HCT116 (cell line): ENCODE measurements around the gene GABRA4. TPM values are rescaled to one million over a fixed set of nuclear protein-coding genes. Genes with fewer than 3 reads are reported as not detected.

Source experiments
- ATAC-seq: fragments of 200-7000 bp; cut with Tn5 transposase; 2 replicates; pipeline ENCODE4 v1.9.1; 2020; ENCODE audit warnings: mild to moderate bottlenecking, moderate library complexity
- BruUV-seq: library from RNA; stranded (reverse); fragments of 400-500 nt; replicated peaks from 2 replicates; lab custom pipeline; 2021; lab: Mats Ljungman, UMichigan
- CTCF ChIA-PET: fragments of 300-600 bp; sonication (Branson Sonifier 250); formaldehyde crosslinking; loops from one replicate; lab custom pipeline; 2021; ENCODE audit warnings: antibody characterized with exemption; lab: Charles Lee
- POLR2A ChIA-PET: fragments of 300-600, 350-600 bp; sonication (Branson Sonifier 250); formaldehyde crosslinking; loops from one replicate; lab custom pipeline; 2021; ENCODE audit warnings: antibody characterized with exemption; lab: Charles Lee
- RAD21 ChIA-PET, 2 experiments: fragments of 300-600 bp; sonication (Branson Sonifier 250); formaldehyde crosslinking; loops; one replicate each; lab custom pipeline; 2023; ENCODE audit warnings: low total read pairs in 2 of 2; ENCODE audit not compliant: uncharacterized antibody in 2 of 2, unreplicated experiment in 2 of 2, low non-redundant PET in 1 of 2; lab: Charles Lee
- DNase-seq: peaks from one replicate; pipeline ENCODE4 v3.0.0-alpha.2; 2010; ENCODE audit warnings: low read depth, low spot score
- H2AFZ ChIP-seq: fragments of 200-600 bp; shearing (Covaris generic), sonication (generic); 2 replicates; pipeline ENCODE4 v1.6.1; 2017; ENCODE audit warnings: low read depth, mixed run types, mixed read lengths, antibody characterized with exemption, low read length; ENCODE audit not compliant: poor library complexity, severe bottlenecking
- H3K27ac ChIP-seq: 2 replicates; pipeline ENCODE4 v1.5.1; 2012; ENCODE audit warnings: low read depth, low read length
- H3K27me3 ChIP-seq: fragments of 200-600 bp; sonication (generic); 2 replicates; pipeline ENCODE4 v1.6.1; 2016; ENCODE audit warnings: mixed run types, low read length, mixed read lengths; ENCODE audit not compliant: insufficient read depth
- H3K36me3 ChIP-seq, 2 experiments: fragments of 200-500 bp in 1 of 2; fragments of 200-600 bp in 1 of 2; sonication (Bioruptor generic) in 1 of 2; sonication (generic) in 1 of 2; 2 replicates each; pipeline versions ENCODE4 v1.5.1 to v1.6.1; 2014 to 2016; ENCODE audit warnings: low read length in 2 of 2, inconsistent platforms in 1 of 2, mixed read lengths in 1 of 2, mixed run types in 1 of 2; ENCODE audit not compliant: insufficient read depth in 2 of 2, control insufficient read depth in 1 of 2
- H3K4me1 ChIP-seq, 2 experiments: fragments of 200-600 bp in 1 of 2; sonication (generic) in 1 of 2; 2 replicates each; pipeline versions ENCODE4 v1.5.1 to v1.6.1; 2012 to 2017; ENCODE audit warnings: low read length in 2 of 2, inconsistent platforms in 1 of 2, mild to moderate bottlenecking in 1 of 2, mixed read lengths in 1 of 2, mixed run types in 1 of 2, moderate library complexity in 1 of 2; ENCODE audit not compliant: insufficient read depth in 2 of 2, control insufficient read depth in 1 of 2
- H3K4me2 ChIP-seq: fragments of 200-600 bp; sonication (generic); 2 replicates; pipeline ENCODE4 v1.6.1; 2017; ENCODE audit warnings: mixed run types, low read length, mixed read lengths
- H3K4me3 ChIP-seq, 2 experiments: fragments of 200-600 bp in 1 of 2; sonication (generic) in 1 of 2; replicated peaks in 1 of 2; 2 replicates each; pipeline ENCODE4 v1.5.1; 2011 to 2016; ENCODE audit warnings: low read length in 2 of 2, control low read depth in 1 of 2, low read depth in 1 of 2, mild to moderate bottlenecking in 1 of 2, mixed read lengths in 1 of 2, mixed run types in 1 of 2
- H3K79me2 ChIP-seq: fragments of 200-600 bp; sonication (generic); 2 replicates; pipeline ENCODE4 v1.6.1; 2017; ENCODE audit warnings: mild to moderate bottlenecking, mixed run types, low read length, moderate library complexity, mixed read lengths; ENCODE audit not compliant: insufficient read depth
- H3K9ac ChIP-seq: fragments of 200-600 bp; sonication (generic); 2 replicates; pipeline ENCODE4 v1.6.1; 2016; ENCODE audit warnings: low read length, mixed read lengths
- H3K9me2 ChIP-seq: fragments of 200-600 bp; sonication (generic), shearing (Covaris generic); 2 replicates; pipeline ENCODE4 v1.6.1; 2017; ENCODE audit warnings: mixed run types, mild to moderate bottlenecking, moderate library complexity; ENCODE audit not compliant: insufficient read depth
- H3K9me3 ChIP-seq, 2 experiments: fragments of 200-500 bp in 1 of 2; fragments of 200-600 bp in 1 of 2; sonication (Bioruptor generic) in 1 of 2; sonication (generic) in 1 of 2; 2 replicates each; pipeline ENCODE4 v1.6.1; 2014 to 2017; ENCODE audit warnings: low read length in 2 of 2, mixed read lengths in 2 of 2, inconsistent platforms in 1 of 2, low read depth in 1 of 2, mild to moderate bottlenecking in 1 of 2, mixed run types in 1 of 2, moderate library complexity in 1 of 2; ENCODE audit not compliant: control insufficient read depth in 1 of 2, insufficient read depth in 1 of 2
- H4K20me1 ChIP-seq: fragments of 200-600 bp; sonication (generic), shearing (Covaris generic); 2 replicates; pipeline ENCODE4 v1.6.1; 2017; ENCODE audit warnings: mixed run types, mild to moderate bottlenecking, moderate library complexity; ENCODE audit not compliant: insufficient read depth
- CBX3 ChIP-seq: IDR thresholded peaks from 2 replicates; pipeline ENCODE4 v1.6.1; 2012; ENCODE audit warnings: low read depth
- EZH2phosphoT487 ChIP-seq: fragments of 200-600 bp; IDR thresholded peaks from 2 replicates; pipeline ENCODE4 v1.6.1; 2018; ENCODE audit warnings: antibody characterized with exemption, borderline replicate concordance
- FOSL1 ChIP-seq: IDR thresholded peaks from 2 replicates; pipeline ENCODE4 v1.6.1; 2012; ENCODE audit warnings: low read depth
- SIN3A ChIP-seq: IDR thresholded peaks from 2 replicates; pipeline ENCODE4 v1.6.1; 2012; ENCODE audit warnings: low read depth
- TCF7L2 ChIP-seq: IDR thresholded peaks from 2 replicates; pipeline ENCODE4 v1.7.0; 2011; ENCODE audit warnings: borderline replicate concordance, inconsistent platforms; ENCODE audit not compliant: insufficient read depth, insufficient read length; ENCODE audit errors: extremely low read depth
- ZFX ChIP-seq: fragments of 450-650 bp; IDR thresholded peaks from 2 replicates; pipeline ENCODE4 v1.6.1; 2017
- intact Hi-C: fragments of 100-400 bp; cut with micrococcal nuclease; formaldehyde crosslinking; loops from 2 replicates; pipeline ENCODE4 v1.10.0; 2022
- total RNA-seq: library from RNA; stranded (reverse); gene quantifications from one replicate; pipeline ENCODE4 v1.2.1, GENCODE V29; 2021; ENCODE audit not compliant: unreplicated experiment
- TF ChIP-seq, protein P1 (sequence below): IDR thresholded peaks from 2 replicates; pipeline ENCODE4 v1.6.1; 2011; ENCODE audit warnings: mild to moderate bottlenecking, low read length, moderate library complexity; ENCODE audit not compliant: insufficient replicate concordance; ENCODE audit errors: extremely low read depth
- TF ChIP-seq, protein P2 (sequence below): IDR thresholded peaks from 2 replicates; pipeline ENCODE4 v1.6.1; 2012

GABRA4 gene
- total RNA-seq, 1 experiment from 2014 or later, result not detected

DNA sequence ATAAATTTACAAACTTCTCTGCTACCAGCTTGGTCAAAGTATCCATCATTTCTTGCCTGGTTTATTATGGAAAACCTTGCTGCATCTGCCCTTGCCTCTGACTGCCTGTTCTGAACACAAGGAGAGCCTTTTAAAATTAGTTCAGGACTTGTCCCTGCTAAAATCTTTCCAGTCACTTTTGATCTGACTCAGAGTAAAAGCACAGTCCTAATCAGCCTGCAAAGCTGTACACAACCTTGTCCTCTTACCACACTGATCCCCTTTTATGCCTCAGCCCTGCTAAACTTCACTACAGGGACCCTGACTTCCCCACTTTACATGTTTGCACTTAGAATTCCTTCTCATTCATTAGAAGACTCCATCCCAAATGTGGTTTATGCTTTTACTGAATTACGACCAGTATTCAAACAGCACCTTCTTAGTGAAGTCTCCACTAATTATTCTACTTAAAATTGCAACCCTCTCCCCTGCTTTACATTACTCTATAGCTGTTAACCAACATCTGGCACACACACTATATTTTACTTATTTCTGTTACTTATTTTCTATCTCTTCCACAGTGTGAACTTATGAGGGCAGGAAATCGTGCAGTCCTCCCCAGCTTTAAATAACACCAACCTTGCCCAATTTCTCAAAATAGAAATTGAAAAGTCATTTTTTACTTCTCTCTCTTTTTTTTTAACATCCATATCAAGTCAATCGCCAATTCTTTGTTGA is 6.3 kb downstream of the GABRA4 start:
- Histone ChIP-seq H3K4me3 (no peak overlapping the region), H3K27me3 (no peaks in the 10 kb centered on the region), H3K36me3 (no peaks in the 10 kb centered on the region), H3K79me2 (no peaks in the 10 kb centered on the region), H3K4me2 (no peak overlapping the region), H3K9me3 (no peaks in the 10 kb centered on the region), H3K9ac (no peak overlapping the region), H3K27ac (no peak overlapping the region), H2AFZ (no peak overlapping the region), H4K20me1 (no peaks in the 10 kb centered on the region), H3K9me2 (no peaks in the 10 kb centered on the region), H3K4me1 (no peaks in the 10 kb centered on the region)
- TF ChIP-seq SIN3A, result no peak
- TF ChIP-seq EZH2phosphoT487, result no peak
- TF ChIP-seq, protein P1, sequence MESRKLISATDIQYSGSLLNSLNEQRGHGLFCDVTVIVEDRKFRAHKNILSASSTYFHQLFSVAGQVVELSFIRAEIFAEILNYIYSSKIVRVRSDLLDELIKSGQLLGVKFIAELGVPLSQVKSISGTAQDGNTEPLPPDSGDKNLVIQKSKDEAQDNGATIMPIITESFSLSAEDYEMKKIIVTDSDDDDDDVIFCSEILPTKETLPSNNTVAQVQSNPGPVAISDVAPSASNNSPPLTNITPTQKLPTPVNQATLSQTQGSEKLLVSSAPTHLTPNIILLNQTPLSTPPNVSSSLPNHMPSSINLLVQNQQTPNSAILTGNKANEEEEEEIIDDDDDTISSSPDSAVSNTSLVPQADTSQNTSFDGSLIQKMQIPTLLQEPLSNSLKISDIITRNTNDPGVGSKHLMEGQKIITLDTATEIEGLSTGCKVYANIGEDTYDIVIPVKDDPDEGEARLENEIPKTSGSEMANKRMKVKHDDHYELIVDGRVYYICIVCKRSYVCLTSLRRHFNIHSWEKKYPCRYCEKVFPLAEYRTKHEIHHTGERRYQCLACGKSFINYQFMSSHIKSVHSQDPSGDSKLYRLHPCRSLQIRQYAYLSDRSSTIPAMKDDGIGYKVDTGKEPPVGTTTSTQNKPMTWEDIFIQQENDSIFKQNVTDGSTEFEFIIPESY, result no peak
- TF ChIP-seq, protein P2, sequence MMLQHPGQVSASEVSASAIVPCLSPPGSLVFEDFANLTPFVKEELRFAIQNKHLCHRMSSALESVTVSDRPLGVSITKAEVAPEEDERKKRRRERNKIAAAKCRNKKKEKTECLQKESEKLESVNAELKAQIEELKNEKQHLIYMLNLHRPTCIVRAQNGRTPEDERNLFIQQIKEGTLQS, result no peak
- no peak for TF ChIP-seq FOSL1
- no peak for TF ChIP-seq ZFX
- no peak for DNase-seq
- ATAC-seq, result no peak
- intact Hi-C loops, result no loop called here
- ChIA-PET CTCF (no interaction called here), POLR2A (no interaction called here), RAD21 (no interaction called here)
- no TSS peak for BruUV-seq

DNA sequence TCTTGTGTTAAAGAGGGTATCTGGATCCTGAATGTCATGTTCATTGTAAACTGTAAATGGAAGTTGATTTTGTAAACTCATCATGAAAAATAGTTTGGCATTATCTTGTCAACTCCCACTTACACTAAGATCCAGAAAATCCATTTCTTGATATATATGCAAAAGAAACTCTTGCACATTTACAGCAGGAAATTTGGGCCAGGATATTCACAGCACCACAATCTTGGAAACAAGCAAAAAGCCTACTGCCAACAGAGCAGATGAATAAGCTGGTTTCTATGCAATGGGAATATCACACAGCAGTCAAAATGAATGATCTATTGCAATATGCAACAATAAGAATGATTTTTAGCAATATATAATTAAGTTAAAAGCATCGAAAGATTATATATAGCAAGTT is 8.6 kb downstream of the GABRA4 start:
- Histone ChIP-seq H3K9ac (no peak overlapping the region), H3K9me2 (no peaks in the 10 kb centered on the region), H3K36me3 (no peaks in the 10 kb centered on the region), H3K9me3 (peaks cover 0 to 5% of the 10 kb centered on the region in 2 experiments; a peak in 2 of 4 replicates), H3K4me3 (no peak overlapping the region), H4K20me1 (no peaks in the 10 kb centered on the region), H3K4me1 (no peaks in the 10 kb centered on the region), H3K27ac (no peak overlapping the region), H3K79me2 (no peaks in the 10 kb centered on the region), H2AFZ (no peak overlapping the region), H3K4me2 (no peak overlapping the region), H3K27me3 (no peaks in the 10 kb centered on the region)
- POLR2A ChIA-PET, result no interaction called here
- ATAC-seq, result no peak
- RAD21 ChIA-PET, result no interaction called here
- DNase-seq, result no peak
- intact Hi-C loops, result no loop called here
- no peak for TF ChIP-seq TCF7L2
- TF ChIP-seq CBX3, result no peak
- CTCF ChIA-PET, result no interaction called here
- BruUV-seq, result no TSS peak
